Psoas muscle (tissue), 8 donors: ENCODE measurements around the gene SAE1. TPM values are rescaled to one million over a fixed set of nuclear protein-coding genes. Genes with fewer than 3 reads are reported as not detected.

Experiments
- ATAC-seq, 4 donors: fragments of 200-7000 bp; cut with Tn5 transposase; one replicate each; pipeline ENCODE4 v1.9.1; 2020; ENCODE audit warnings: moderate library complexity in 3 of 4, mild to moderate bottlenecking in 2 of 4
- DNase-seq, 2 donors: peaks; one replicate each; pipeline ENCODE4 v3.0.0-alpha.2; 2020
- H3K27ac ChIP-seq: fragments of 200-600 bp; one replicate; pipeline ENCODE4 v1.8.0; 2022
- H3K27me3 ChIP-seq, 3 donors: fragments of 200-600 bp in 1 of 3; one replicate each; pipeline versions ENCODE4 v1.6.1 to v1.8.0; 2013 to 2022; ENCODE audit warnings: low read length in 2 of 3, mild to moderate bottlenecking in 2 of 3, moderate library complexity in 1 of 3; ENCODE audit not compliant: insufficient read depth in 3 of 3
- H3K36me3 ChIP-seq, 2 donors: fragments of 200-600 bp in 1 of 2; one replicate each; pipeline versions ENCODE4 v1.6.1 to v1.8.0; 2013 to 2022; ENCODE audit warnings: low read depth in 1 of 2, mild to moderate bottlenecking in 1 of 2, moderate library complexity in 1 of 2; ENCODE audit not compliant: insufficient read depth in 1 of 2
- H3K4me1 ChIP-seq: fragments of 200-600 bp; one replicate; pipeline ENCODE4 v1.8.0; 2022
- H3K4me3 ChIP-seq: fragments of 200-600 bp; one replicate; pipeline ENCODE4 v1.8.0; 2022; ENCODE audit warnings: mild to moderate bottlenecking
- H3K9me3 ChIP-seq: fragments of 200-600 bp; one replicate; pipeline ENCODE4 v1.8.0; 2022
- CTCF ChIP-seq: fragments of 200-600 bp; IDR thresholded peaks from one replicate; pipeline ENCODE4 v1.8.0; 2022; ENCODE audit warnings: antibody characterized with exemption
- WGBS, 3 donors: extraction: QIAGEN DNeasy Blood & Tissue Kit; methylation state at CpG; one replicate each; pipeline versions ENCODE4 v1.1.6 to v1.1.7; 2013; 5-methylcytosine and 5-hydroxymethylcytosine counted together
- intact Hi-C, 2 donors: fragments of 100-400 bp; cut with DNase I; formaldehyde crosslinking; loops; one replicate each; pipeline versions ENCODE4 v1.11.0 to v1.14.2; 2022
- polyA plus RNA-seq, 3 donors: library from polyadenylated mRNA; stranded (reverse); fragments of 200-250 nt; gene quantifications; one replicate each; pipeline ENCODE4 v1.2.3, GENCODE V29; 2013
- total RNA-seq, 4 donors: library from RNA; stranded (reverse); fragmentation: NEBNext Ultra II Directional in 2 of 4; extraction: Animal tissue kit (Norgen Biotek cat#: 25700) in 2 of 4; gene quantifications; one replicate each; pipeline versions ENCODE4 v1.2.1 to v1.2.4, GENCODE V29; 2021 to 2023
- donor health status: healthy with polysubstance abuse.
- donor health status: DM: no; HTN: no; CAD: no; lungs with moderate emphysema.
- donor health status: Bipolar disorder and iron deficiency.
- donor health status: healthy.
- donor health status: DM: yes; HTN: yes; CAD: no.
- donor health status: DM: no; HTN: no; CAD: no.
- donor health status: DM: no; HTN: no; CAD: no.
- donor health status: DM: yes; HTN: yes; CAD: no.

Gene SAE1
- total and polyA plus RNA-seq, 7 donors: 30.7 to 63.4 (median 42.0) TPM

- H3K4me3 ChIP-seq: peak overlapping the region; percentile 51
- peaks cover 0 to 30% (median 10%) of the 10 kb centered on the region in 3 donors for H3K27me3 ChIP-seq
- H3K36me3 ChIP-seq: no peaks in the 10 kb centered on the region
- DNase-seq (no peak), ATAC-seq (no peak)
- 14 to 16% (median 15%) methylated on average over 15 to 16 of the region's 16 CpGs for WGBS, 3 donors
- no peak for TF ChIP-seq CTCF
- intact Hi-C loops: no loop called here
- H3K9me3 ChIP-seq: no peaks in the 10 kb centered on the region
- H3K27ac ChIP-seq: no peak overlapping the region
- peaks cover 20% of the 10 kb centered on the region for H3K4me1 ChIP-seq
Measured at GRCh38 chr19:47239152-47239551, 108.5 kb downstream of the SAE1 start.

- Histone ChIP-seq H3K9me3 (no peaks in the 10 kb centered on the region), H3K36me3 (no peaks in the 10 kb centered on the region), H3K4me3 (peak overlapping the region; percentile 51), H3K27me3 (peaks cover 0 to 30% (median 10%) of the 10 kb centered on the region in 3 donors), H3K4me1 (peaks cover 20% of the 10 kb centered on the region), H3K27ac (no peak overlapping the region)
- TF ChIP-seq CTCF: no peak
- WGBS, 3 donors: 3 to 6% (median 3%) methylated on average over 20 to 62 of the region's 62 CpGs
- intact Hi-C loops: loop anchor here in 1 of 2 donors (10.0 kb wide), 1 partner anchor 225 kb away; the partner anchor contains the start of gene NPAS1
- ATAC-seq (no peak), DNase-seq (peak; percentile 58 to 65)
Measured at GRCh38 chr19:47239610-47240296, 109.1 kb downstream of the SAE1 start.

- intact Hi-C loops: loop anchor here in 1 of 2 donors (10.0 kb wide), 1 partner anchor 226 kb away; the partner anchor contains the start of gene NPAS1
- DNase-seq (peak in 1 of 2 donors; percentile 59), ATAC-seq (no peak)
- 47 to 50% (median 48%) methylated on average over 6 of the region's 6 CpGs for WGBS, 3 donors
- TF ChIP-seq CTCF: no peak
- H3K9me3 ChIP-seq: no peaks in the 10 kb centered on the region
- no peak overlapping the region for H3K27ac ChIP-seq
- peaks cover 20% of the 10 kb centered on the region for H3K4me1 ChIP-seq
- peak overlapping the region; percentile 39 for H3K4me3 ChIP-seq
- no peaks in the 10 kb centered on the region for H3K36me3 ChIP-seq
- peaks cover 0 to 30% (median 10%) of the 10 kb centered on the region in 3 donors for H3K27me3 ChIP-seq
Measured at GRCh38 chr19:47240556-47240955, 109.9 kb downstream of the SAE1 start.

GRCh38 chr19:47240996-47241918 is 110.6 kb downstream of the SAE1 start:
- DNase-seq (peak; percentile 69 to 74), ATAC-seq (peak; percentile 34 to 56 (median 45))
- TF ChIP-seq CTCF: no peak
- Histone ChIP-seq H3K27me3 (peaks cover 0 to 30% (median 10%) of the 10 kb centered on the region in 3 donors), H3K27ac (no peak overlapping the region), H3K4me3 (peak overlapping the region; percentile 39), H3K36me3 (no peaks in the 10 kb centered on the region), H3K4me1 (peaks cover 20% of the 10 kb centered on the region), H3K9me3 (no peaks in the 10 kb centered on the region)
- intact Hi-C loops: loop anchor here in 1 of 2 donors (10.0 kb wide), 1 partner anchor 226 kb away; the partner anchor contains the start of gene NPAS1
- WGBS, 3 donors: 9 to 16% (median 13%) methylated on average over 17 to 27 of the region's 27 CpGs
